Measurements from ENCODE around the gene SULT2B1.
A peak's percentile ranks its signal among the peaks of the same experiment; 100 is the strongest.
"Not testable (repeated sequence)": the region's sequence is repeated elsewhere in the genome, so short reads cannot be mapped to it uniquely, and the experiment has no call there.

Gene SULT2B1

GRCh38 chr19:48558018-48558684 lies 6.2 kb downstream of the SULT2B1 start:
- no peak for DNase-seq (ENCODE audit: low spot score)

- DNase-seq (ENCODE audit: low spot score): no peak
Measured at GRCh38 chr19:48560095-48560530, 8.1 kb downstream of the SULT2B1 start.

- no peak for DNase-seq (ENCODE audit: low spot score)
Measured at GRCh38 chr19:48561412-48561811, 9.4 kb downstream of the SULT2B1 start.

GRCh38 chr19:48565090-48565489 lies 13.1 kb downstream of the SULT2B1 start:
- DNase-seq (ENCODE audit: low spot score): no peak

- peak; percentile 63 for DNase-seq (ENCODE audit: low spot score)
Measured at GRCh38 chr19:48568345-48568886, 16.4 kb downstream of the SULT2B1 start.

GRCh38 chr19:48569814-48570213 lies 17.8 kb downstream of the SULT2B1 start:
- no peak for DNase-seq (ENCODE audit: low spot score)

- DNase-seq (ENCODE audit: low spot score): no peak
Measured at GRCh38 chr19:48571378-48572162, 19.6 kb downstream of the SULT2B1 start.

- DNase-seq (ENCODE audit: low spot score): no peak
Measured at GRCh38 chr19:48573163-48573505, 21.2 kb downstream of the SULT2B1 start.

- no peak for DNase-seq (ENCODE audit: low spot score)
Measured at GRCh38 chr19:48575931-48576622, 24.1 kb downstream of the SULT2B1 start.

- not testable (repeated sequence) for DNase-seq (ENCODE audit: low spot score)
Measured at GRCh38 chr19:48577908-48578307, 25.9 kb downstream of the SULT2B1 start.

- no peak for DNase-seq (ENCODE audit: low spot score)
Measured at GRCh38 chr19:48578891-48579290, 26.9 kb downstream of the SULT2B1 start.

GRCh38 chr19:48582168-48582567 lies 30.2 kb downstream of the SULT2B1 start:
- no peak for DNase-seq (ENCODE audit: low spot score)

GRCh38 chr19:48587387-48587786 lies 35.4 kb downstream of the SULT2B1 start:
- DNase-seq (ENCODE audit: low spot score): no peak

GRCh38 chr19:48588670-48589401 lies 36.9 kb downstream of the SULT2B1 start:
- DNase-seq (ENCODE audit: low spot score): peak; percentile 64

GRCh38 chr19:48591021-48591420 lies 39.0 kb downstream of the SULT2B1 start:
- DNase-seq (ENCODE audit: low spot score): no peak

GRCh38 chr19:48595171-48595570 lies 43.2 kb downstream of the SULT2B1 start:
- DNase-seq (ENCODE audit: low spot score): no peak

- DNase-seq (ENCODE audit: low spot score): no peak
Measured at GRCh38 chr19:48595833-48596232, 43.9 kb downstream of the SULT2B1 start.

- DNase-seq (ENCODE audit: low spot score): no peak
Measured at GRCh38 chr19:48596237-48596636, 44.3 kb downstream of the SULT2B1 start.

GRCh38 chr19:48596679-48597465 lies 44.9 kb downstream of the SULT2B1 start:
- no peak for DNase-seq (ENCODE audit: low spot score)

GRCh38 chr19:48598996-48599700 lies 47.2 kb downstream of the SULT2B1 start:
- no peak for DNase-seq (ENCODE audit: low spot score)
